Heart right ventricle (tissue), 16 donors: ENCODE data around the gene CGRRF1. TPM values are rescaled to one million over a fixed set of nuclear protein-coding genes. Genes with fewer than 3 reads are reported as not detected.
A peak's percentile ranks its signal among the peaks of the same experiment; 100 is the strongest.

Experiments
- ATAC-seq, 8 donors: fragments of 200-7000 bp; cut with Tn5 transposase; one replicate each; pipeline ENCODE4 v1.9.1; 2020; ENCODE audit warnings: mild to moderate bottlenecking in 8 of 8, moderate library complexity in 8 of 8, moderate number of reproducible peaks in 1 of 8
- DNase-seq, 2 donors: peaks; one replicate each; pipeline ENCODE4 v3.0.0-alpha.2; 2020
- H3K27ac ChIP-seq, 10 donors: fragments of 200-600 bp; sonication (generic) in 2 of 10; one replicate each; pipeline versions ENCODE4 v1.5.0 to v1.8.0; 2020 to 2022; ENCODE audit warnings: mild to moderate bottlenecking in 3 of 10
- H3K27me3 ChIP-seq, 7 donors: fragments of 200-600 bp; one replicate each; pipeline ENCODE4 v1.8.0; 2021 to 2022; ENCODE audit warnings: mild to moderate bottlenecking in 2 of 7
- H3K36me3 ChIP-seq, 9 donors: fragments of 200-600 bp; sonication (generic) in 1 of 9; one replicate each; pipeline versions ENCODE4 v1.5.0 to v1.8.0; 2020 to 2022; ENCODE audit warnings: mild to moderate bottlenecking in 2 of 9
- H3K4me1 ChIP-seq, 9 donors: fragments of 200-600 bp; sonication (generic) in 1 of 9; one replicate each; pipeline versions ENCODE4 v1.5.0 to v1.8.0; 2020 to 2022; ENCODE audit warnings: mild to moderate bottlenecking in 4 of 9
- H3K4me3 ChIP-seq, 10 donors: fragments of 200-600 bp; sonication (generic) in 2 of 10; one replicate each; pipeline versions ENCODE4 v1.5.0 to v1.8.0; 2020 to 2022; ENCODE audit warnings: mild to moderate bottlenecking in 7 of 10, moderate library complexity in 2 of 10
- H3K9me3 ChIP-seq, 11 donors: fragments of 200-600 bp in 10 of 11; sonication (generic) in 2 of 11; one replicate each; pipeline versions ENCODE4 v1.5.0 to v1.8.0; 2013 to 2022; ENCODE audit warnings: mild to moderate bottlenecking in 2 of 11, control low read depth in 1 of 11, moderate library complexity in 1 of 11
- WGBS, 2 donors: extraction: QIAGEN DNeasy Blood & Tissue Kit; methylation state at CpG; one replicate each; pipeline ENCODE4 v1.1.7; 2013; ENCODE audit warnings: inconsistent platforms in 1 of 2; 5-methylcytosine and 5-hydroxymethylcytosine counted together
- intact Hi-C, 10 donors: fragments of 100-400 bp; cut with DNase I; formaldehyde crosslinking; loops; one replicate each; pipeline versions ENCODE4 v1.11.1 to v1.14.2; 2022
- polyA plus RNA-seq, 2 donors: library from polyadenylated mRNA; stranded (reverse); fragments of 200-250 nt; gene quantifications; one replicate each; pipeline ENCODE4 v1.2.3, GENCODE V29; 2013
- total RNA-seq, 10 donors: library from RNA; stranded (reverse); fragmentation: NEBNext Ultra II Directional in 3 of 10; extraction: Animal tissue kit (Norgen Biotek cat#: 25700) in 3 of 10; gene quantifications; one replicate each; pipeline versions ENCODE4 v1.2.1 to v1.2.4, GENCODE V29; 2021 to 2023
- TF ChIP-seq, protein P1 (sequence below), 9 donors: fragments of 200-600 bp; sonication (generic) in 2 of 9; IDR thresholded peaks; one replicate each; pipeline versions ENCODE4 v1.5.0 to v1.8.0; 2021 to 2022; ENCODE audit warnings: antibody characterized with exemption in 9 of 9, mild to moderate bottlenecking in 5 of 9, moderate library complexity in 1 of 9
- donor health status: Arrhythmogenic right ventricular cardiomyopathy.
- donor health status: ischemic (EF 13 %, LVEDD 7.1; RV severe dilation, severe dysfunction).
- donor health status: healthy with polysubstance abuse.
- donor health status: DM: no; HTN: yes; CAD: no.
- donor health status: DM: no; HTN: no; CAD: no.
- donor health status: ischemic (EF 25% LVEDD 6.9; RV normal size, moderate dysfunction).
- donor health status: ischemic (EF 25% LVEDD 5.7; RV mildly dilated, moderate dysfunction).
- donor health status: healthy.
- donor health status: DM: yes; HTN: yes; CAD: no.
- donor health status: Ischemic cardiomyopathy.
- donor health status: ischemic (EF 35%, LVEDD 5.7; RV mildly dilated, moderate dysfunction).
- donor health status: nonischemic (EF 11% LVEDD 7.7; RV severe dilation, severe dysfunction).
- donor health status: DM: yes; HTN: yes; CAD: no.
- donor health status: PGD.
- donor health status: ischemic (EF 29% LVEDD 5.4; RV normal size, mild dysfunction).
- donor health status: nonischemic (EF 23%, LVEDD 6.1; RV moderate dilation, normal function).

Gene CGRRF1
- total and polyA plus RNA-seq, 12 donors = 14.2 to 23.1 (median 17.6) TPM

DNA sequence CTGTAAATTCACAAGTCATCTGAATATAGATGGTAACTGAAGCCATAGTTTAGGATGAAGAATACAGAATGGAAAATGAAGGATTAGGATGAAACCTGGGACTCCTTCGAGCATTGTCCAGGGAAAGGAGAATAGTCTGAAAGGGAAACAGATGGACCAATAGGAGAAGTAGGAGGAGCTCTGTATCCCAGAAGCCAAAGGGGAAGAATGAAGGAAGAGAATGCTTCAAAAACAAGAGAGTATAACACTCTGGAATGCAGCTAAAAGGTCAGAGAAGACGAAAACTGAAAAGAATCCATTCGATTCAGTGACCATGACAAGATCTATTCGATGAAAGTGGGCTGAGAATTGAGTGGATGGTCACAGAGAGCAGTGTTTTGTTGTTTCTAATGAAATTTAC, 21.9 kb upstream of the CGRRF1 start:
- ATAC-seq = peak in 3 of 8 donors; percentile 23 to 34 (median 24)
- DNase-seq = no peak
- Histone ChIP-seq H3K9me3 (no peaks in the 10 kb centered on the region), H3K4me3 (peak overlapping the region; percentile 61 to 96 (median 84)), H3K27ac (peak overlapping the region; percentile 87 to 99 (median 98)), H3K4me1 (peaks cover 6 to 65% (median 41%) of the 10 kb centered on the region in 9 donors), H3K36me3 (peaks cover 0 to 11% (median 0%) of the 10 kb centered on the region in 9 donors), H3K27me3 (no peaks in the 10 kb centered on the region)
- WGBS, 2 donors = 44 to 50% methylated on average over 4 of the region's 4 CpGs
- intact Hi-C loops = loop anchor here in 4 of 10 donors (2.0 to 5.0 kb wide), 2 partner anchors 21 to 45 kb away; partner anchors contain the start of genes CNIH1 (in 3 of the 4) and CGRRF1 (in 1 of the 4)
- TF ChIP-seq, protein P1, sequence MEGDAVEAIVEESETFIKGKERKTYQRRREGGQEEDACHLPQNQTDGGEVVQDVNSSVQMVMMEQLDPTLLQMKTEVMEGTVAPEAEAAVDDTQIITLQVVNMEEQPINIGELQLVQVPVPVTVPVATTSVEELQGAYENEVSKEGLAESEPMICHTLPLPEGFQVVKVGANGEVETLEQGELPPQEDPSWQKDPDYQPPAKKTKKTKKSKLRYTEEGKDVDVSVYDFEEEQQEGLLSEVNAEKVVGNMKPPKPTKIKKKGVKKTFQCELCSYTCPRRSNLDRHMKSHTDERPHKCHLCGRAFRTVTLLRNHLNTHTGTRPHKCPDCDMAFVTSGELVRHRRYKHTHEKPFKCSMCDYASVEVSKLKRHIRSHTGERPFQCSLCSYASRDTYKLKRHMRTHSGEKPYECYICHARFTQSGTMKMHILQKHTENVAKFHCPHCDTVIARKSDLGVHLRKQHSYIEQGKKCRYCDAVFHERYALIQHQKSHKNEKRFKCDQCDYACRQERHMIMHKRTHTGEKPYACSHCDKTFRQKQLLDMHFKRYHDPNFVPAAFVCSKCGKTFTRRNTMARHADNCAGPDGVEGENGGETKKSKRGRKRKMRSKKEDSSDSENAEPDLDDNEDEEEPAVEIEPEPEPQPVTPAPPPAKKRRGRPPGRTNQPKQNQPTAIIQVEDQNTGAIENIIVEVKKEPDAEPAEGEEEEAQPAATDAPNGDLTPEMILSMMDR (IDR thresholded peaks at IDR 0.05) = no peak

DNA sequence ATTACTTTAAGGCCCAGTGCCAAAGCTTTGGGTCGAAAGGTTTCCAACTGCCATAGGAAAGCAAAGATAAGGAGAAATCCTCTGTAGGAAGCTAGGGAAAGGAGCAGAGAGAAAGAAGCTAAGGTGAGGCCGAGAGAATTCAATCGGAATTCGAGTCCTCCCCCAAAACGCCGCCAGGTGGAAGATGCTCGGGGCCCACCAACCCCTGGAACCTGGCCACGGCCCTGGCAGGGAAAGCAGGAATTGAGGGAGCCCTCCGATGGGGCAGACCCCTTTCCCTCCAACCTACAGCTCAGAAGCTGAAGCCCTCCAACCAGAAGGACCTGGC, 21.4 kb upstream of the CGRRF1 start:
- peaks cover 0 to 6% (median 0%) of the 10 kb centered on the region in 9 donors for H3K36me3 ChIP-seq
- TF ChIP-seq, protein P1 (IDR thresholded peaks at IDR 0.05) = no peak
- intact Hi-C loops = loop anchor here in 4 of 10 donors (2.0 to 5.0 kb wide), 2 partner anchors 21 to 46 kb away; partner anchors contain the start of genes CNIH1 (in 3 of the 4) and CGRRF1 (in 1 of the 4)
- peak overlapping the region; percentile 87 to 99 (median 98) for H3K27ac ChIP-seq
- 0 to 1% methylated on average over 9 of the region's 9 CpGs for WGBS, 2 donors
- H3K9me3 ChIP-seq = no peaks in the 10 kb centered on the region
- H3K4me1 ChIP-seq = peaks cover 6 to 60% (median 38%) of the 10 kb centered on the region in 9 donors
- no peaks in the 10 kb centered on the region for H3K27me3 ChIP-seq
- ATAC-seq (peak in 2 of 8 donors; percentile 1 to 2), DNase-seq (no peak)
- H3K4me3 ChIP-seq = peak overlapping the region; percentile 61 to 96 (median 84)

DNA sequence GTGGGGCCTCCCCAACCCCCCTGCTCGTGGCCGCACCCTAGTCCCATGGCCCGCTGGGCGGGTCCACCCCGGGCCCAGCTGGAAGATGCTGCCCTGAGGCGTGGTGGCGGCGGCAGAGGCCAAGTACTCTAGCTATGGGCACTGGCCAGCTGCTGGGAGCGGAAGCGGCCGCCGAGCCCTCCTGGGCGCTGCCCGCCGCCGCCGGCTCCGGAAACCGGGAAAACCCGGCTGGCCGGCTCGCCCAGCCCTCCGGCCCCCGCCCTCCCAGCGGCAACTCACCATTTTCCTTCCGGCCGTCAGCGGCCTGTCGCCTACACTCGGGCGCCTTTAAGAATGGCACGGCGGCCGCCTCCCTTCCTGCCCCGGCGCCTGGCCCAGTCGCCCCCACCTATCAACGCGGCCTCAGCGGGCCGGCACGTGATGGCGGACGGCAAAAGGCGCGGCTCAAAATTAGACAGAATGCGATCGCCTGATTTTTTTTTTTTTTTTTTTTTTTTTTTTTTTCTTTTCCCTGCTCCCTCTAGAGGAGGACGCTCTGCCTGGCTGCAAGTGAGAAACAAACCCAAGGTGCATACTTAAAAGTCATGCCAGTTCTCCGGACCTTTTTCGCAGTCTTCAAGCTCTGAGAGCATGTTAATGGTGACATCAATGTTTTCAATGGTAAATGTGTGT, 20.9 kb upstream of the CGRRF1 start, which contains the start of gene GMFB:
GMFB (minus strand) TSS at position 335 of the 672 bp plus-strand sequence; CDS start at position 282, 53 bp downstream.
- Histone ChIP-seq H3K36me3 (peaks cover 0 to under 1% (median 0%) of the 10 kb centered on the region in 9 donors), H3K27ac (peak within 1 kb of the TSS; percentile 87 to 99 (median 98)), H3K27me3 (no peaks in the 10 kb centered on the region), H3K9me3 (no peaks in the 10 kb centered on the region), H3K4me3 (peak within 1 kb of the TSS; percentile 61 to 96 (median 84)), H3K4me1 (peaks cover 6 to 55% (median 34%) of the 10 kb centered on the region in 9 donors)
- DNase-seq (peak; percentile 94 to 95), ATAC-seq (peak; percentile 97 to 98 (median 98))
- TF ChIP-seq, protein P1 (IDR thresholded peaks at IDR 0.05) = peak in 8 of 9 donors; percentile 31 to 70 (median 47)
- WGBS, 2 donors = 0% methylated on average over 51 of the region's 51 CpGs
- intact Hi-C loops = loop anchor here in 4 of 10 donors (2.0 to 5.0 kb wide), 2 partner anchors 20 to 46 kb away; partner anchors contain the start of genes CNIH1 (in 3 of the 4) and CGRRF1 (in 1 of the 4)

DNA sequence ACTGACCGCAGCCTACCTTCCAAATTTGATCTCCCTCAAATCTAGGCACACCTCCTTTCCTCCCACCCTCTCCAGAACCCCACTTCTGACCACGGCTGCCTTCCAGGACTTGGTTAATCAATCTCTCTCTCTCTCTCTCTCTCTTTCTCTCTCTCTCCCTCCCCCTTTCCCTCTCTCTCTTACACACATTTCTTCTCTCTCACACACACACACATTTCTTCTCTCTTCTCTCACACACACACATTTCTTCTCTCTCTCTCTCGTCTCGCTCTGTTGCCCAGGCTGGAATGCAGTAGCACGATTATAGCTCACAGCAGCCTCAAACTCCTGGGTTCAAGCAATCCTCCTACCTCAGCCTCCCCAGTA, 20.4 kb upstream of the CGRRF1 start:
- no peaks in the 10 kb centered on the region for H3K9me3 ChIP-seq
- peaks cover 6 to 50% (median 30%) of the 10 kb centered on the region in 9 donors for H3K4me1 ChIP-seq
- 14 to 21% methylated on average over 5 of the region's 5 CpGs for WGBS, 2 donors
- H3K27me3 ChIP-seq = no peaks in the 10 kb centered on the region
- intact Hi-C loops = loop anchor here in 4 of 10 donors (2.0 to 5.0 kb wide), 2 partner anchors 20 to 47 kb away; partner anchors contain the start of genes CNIH1 (in 3 of the 4) and CGRRF1 (in 1 of the 4)
- TF ChIP-seq, protein P1 (IDR thresholded peaks at IDR 0.05) = no peak
- peak overlapping the region; percentile 87 to 99 (median 98) for H3K27ac ChIP-seq
- H3K36me3 ChIP-seq = no peaks in the 10 kb centered on the region
- DNase-seq (no peak), ATAC-seq (peak in 1 of 8 donors; percentile 28)
- H3K4me3 ChIP-seq = peak overlapping the region; percentile 61 to 96 (median 84)
